ENCODE measurements around the gene F12.
"Not testable (repeated sequence)": the region's sequence is repeated elsewhere in the genome, so short reads cannot be mapped to it uniquely, and the experiment has no call there.

GRCh38 chr5:177417081-177417480 lies 7.7 kb upstream of the F12 start:
- TF ChIP-seq, protein P1, sequence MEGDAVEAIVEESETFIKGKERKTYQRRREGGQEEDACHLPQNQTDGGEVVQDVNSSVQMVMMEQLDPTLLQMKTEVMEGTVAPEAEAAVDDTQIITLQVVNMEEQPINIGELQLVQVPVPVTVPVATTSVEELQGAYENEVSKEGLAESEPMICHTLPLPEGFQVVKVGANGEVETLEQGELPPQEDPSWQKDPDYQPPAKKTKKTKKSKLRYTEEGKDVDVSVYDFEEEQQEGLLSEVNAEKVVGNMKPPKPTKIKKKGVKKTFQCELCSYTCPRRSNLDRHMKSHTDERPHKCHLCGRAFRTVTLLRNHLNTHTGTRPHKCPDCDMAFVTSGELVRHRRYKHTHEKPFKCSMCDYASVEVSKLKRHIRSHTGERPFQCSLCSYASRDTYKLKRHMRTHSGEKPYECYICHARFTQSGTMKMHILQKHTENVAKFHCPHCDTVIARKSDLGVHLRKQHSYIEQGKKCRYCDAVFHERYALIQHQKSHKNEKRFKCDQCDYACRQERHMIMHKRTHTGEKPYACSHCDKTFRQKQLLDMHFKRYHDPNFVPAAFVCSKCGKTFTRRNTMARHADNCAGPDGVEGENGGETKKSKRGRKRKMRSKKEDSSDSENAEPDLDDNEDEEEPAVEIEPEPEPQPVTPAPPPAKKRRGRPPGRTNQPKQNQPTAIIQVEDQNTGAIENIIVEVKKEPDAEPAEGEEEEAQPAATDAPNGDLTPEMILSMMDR (IDR thresholded peaks at IDR 0.05) = not testable (repeated sequence)
- not testable (repeated sequence) for TF ChIP-seq POLR2AphosphoS5 (IDR thresholded peaks at IDR 0.05)

All from transverse colon (tissue), 4 donors.